ENCODE measurements around the gene SEPTIN1.
"Not testable (repeated sequence)": the region's sequence is repeated elsewhere in the genome, so short reads cannot be mapped to it uniquely, and the experiment has no call there.

SEPTIN1 gene

DNA sequence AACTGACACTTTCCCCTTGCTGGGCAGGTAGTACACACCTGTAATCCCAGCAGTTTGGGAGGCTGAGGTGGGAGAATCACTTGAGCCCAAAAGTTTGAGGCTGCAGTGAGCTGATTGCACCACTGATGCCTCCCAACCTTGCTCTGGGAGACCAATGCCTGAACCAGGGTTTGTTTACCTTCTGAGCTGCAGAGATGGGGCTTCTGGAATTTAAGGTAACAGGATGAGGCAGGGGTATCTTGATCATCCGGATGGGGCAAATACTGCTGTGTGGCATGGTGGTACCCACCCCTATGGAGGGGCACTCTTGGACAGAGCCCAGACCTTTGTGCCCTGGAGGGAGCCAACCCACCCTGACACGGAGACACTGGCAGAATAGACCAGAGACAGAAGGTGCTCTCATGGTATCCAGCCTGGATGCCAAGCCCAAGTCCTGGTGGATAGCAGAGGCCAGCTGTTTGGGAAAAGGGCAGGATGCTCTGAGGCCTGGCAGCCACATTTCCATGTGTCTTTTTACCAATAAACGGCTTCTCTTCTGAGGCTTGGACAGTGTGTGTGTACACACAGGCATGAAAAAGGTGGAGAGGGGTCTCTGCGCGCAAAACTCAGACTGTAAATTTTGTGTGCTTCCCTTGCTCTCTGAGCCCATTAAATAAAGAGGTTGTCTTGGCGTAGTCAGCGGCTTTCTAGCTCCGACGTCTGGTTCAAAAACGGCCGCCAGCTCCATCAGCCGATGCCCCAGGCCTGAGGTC is 17.2 kb upstream of the SEPTIN1 start:
- DNase-seq, result no peak

DNA sequence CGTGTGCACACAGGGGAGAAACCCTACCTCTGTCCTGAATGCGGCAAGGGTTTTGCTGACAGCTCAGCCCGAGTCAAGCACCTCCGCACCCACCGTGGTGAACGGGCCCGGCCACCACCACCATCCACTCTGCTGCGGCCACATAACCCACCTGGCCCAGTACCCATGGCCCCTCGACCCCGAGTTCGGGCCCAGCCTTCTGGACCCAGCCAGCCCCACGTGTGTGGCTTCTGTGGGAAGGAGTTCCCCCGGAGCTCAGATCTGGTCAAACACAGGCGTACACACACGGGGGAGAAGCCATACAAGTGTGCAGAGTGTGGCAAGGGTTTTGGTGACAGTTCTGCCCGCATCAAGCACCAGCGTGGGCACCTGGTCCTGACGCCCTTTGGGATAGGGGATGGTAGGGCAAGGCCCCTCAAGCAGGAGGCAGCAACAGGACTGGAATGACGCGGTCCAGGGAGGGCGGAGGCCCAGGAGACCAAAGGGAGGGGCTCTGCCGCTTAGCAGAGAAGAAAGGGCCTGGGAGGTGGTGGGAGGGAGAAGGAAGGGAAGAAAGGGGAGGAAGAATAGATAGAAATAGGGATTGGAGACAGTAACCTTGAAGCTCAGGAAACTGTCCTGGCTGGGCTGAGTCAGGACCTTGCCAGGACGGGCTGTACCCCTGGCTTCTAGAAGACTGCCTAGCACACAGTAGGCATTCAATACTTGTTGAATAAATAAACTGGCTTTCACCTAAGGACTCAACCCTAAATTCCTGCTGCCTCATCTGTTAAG is 16.5 kb upstream of the SEPTIN1 start:
- DNase-seq, result no peak

GRCh38 chr16:30397776-30398660 is 15.7 kb upstream of the SEPTIN1 start:
- no peak for DNase-seq

GRCh38 chr16:30397056-30397455 is 14.7 kb upstream of the SEPTIN1 start:
- DNase-seq, result no peak

DNA sequence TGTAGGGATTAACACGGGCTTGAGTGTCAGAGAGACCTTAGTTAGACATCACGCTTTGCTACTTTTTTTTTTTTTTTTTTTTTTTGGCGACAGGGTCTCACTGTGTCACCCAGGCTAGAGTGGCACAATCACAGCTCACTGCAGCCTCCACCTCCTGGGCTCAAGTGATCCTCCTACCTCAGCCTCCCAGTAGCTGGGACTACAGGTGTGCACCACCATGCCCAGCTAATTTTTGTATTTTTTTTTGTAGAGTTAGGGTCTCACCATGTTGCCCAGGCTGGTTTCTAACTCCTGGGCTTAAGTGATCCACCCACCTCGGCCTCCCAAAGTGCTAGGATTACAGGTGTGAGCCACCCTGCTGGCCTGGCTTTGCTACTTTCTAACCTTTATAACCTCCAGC is 14.3 kb upstream of the SEPTIN1 start:
- DNase-seq, result not testable (repeated sequence)

GRCh38 chr16:30395992-30396585 is 13.7 kb upstream of the SEPTIN1 start:
- DNase-seq, result no peak

- peak in 1 of 2 experiments; percentile 30 for DNase-seq
Measured at GRCh38 chr16:30395155-30395991, 13.0 kb upstream of the SEPTIN1 start, which contains the start of gene ZNF48. Gene ZNF48, plus strand, starts transcription at chr16:30395420. Its CDS starts 375 bp downstream, at chr16:30395795.

GRCh38 chr16:30394592-30395154 is 12.3 kb upstream of the SEPTIN1 start:
- DNase-seq, result no peak

GRCh38 chr16:30383521-30383920 is 1.2 kb upstream of the SEPTIN1 start:
- no peak for DNase-seq

DNA sequence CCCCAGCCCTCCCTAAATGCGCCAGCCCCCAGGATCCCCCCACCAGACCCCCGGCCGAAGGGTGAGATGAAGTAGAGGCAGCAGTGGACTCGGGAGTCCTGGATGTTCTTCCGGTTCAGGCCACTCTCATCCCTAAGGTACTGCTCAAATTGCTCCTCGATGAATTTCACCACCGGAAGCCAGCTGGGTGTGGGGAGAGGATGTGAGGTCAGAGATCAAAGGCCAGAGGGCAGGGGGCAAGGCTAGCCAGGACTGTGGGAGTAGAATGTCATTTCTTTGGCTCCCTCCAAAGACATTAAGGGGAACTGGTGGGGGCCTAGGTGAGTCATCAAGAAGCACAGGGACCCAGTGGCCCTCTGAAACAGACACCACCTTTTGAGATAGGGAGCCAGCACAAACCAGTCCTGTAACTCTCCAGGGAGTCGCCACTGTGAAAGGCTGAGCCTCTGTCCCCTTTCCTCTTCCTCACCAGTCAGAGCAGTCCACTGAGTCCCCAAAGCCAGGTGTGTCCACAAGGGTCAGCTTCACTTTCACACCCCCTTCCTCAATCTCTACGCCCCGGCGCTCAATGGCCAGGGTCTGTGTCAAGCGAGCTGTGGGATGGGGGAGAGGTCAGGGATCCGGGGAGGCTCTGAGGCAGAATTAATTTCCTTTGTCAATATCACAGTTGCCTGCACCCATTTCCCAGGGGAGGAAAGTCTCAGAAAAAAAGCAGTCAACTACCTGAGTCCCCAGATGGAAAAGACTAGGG is 895 bp downstream of the SEPTIN1 start:
- DNase-seq, result peak in 1 of 2 experiments; percentile 34

DNA sequence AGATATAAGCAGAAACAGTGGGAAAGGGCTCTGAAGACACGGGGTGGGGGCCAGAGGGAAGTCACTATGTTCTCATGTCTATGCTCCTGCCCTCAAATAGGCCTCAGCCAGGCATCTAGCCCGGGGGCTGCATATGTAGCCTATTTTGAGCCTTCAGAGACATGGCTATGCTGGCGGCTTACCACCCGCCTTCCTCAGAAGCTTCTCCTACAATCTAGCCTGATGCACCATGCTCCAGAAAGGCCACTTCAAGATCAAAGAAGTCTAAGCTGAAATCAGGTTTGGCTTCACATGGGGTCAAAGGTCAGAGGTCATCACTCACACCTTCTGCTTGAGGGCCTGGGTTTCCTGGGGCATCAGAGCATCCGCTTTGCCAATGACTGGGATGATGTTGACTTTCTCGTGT is 1.6 kb downstream of the SEPTIN1 start:
- no peak for DNase-seq

DNA sequence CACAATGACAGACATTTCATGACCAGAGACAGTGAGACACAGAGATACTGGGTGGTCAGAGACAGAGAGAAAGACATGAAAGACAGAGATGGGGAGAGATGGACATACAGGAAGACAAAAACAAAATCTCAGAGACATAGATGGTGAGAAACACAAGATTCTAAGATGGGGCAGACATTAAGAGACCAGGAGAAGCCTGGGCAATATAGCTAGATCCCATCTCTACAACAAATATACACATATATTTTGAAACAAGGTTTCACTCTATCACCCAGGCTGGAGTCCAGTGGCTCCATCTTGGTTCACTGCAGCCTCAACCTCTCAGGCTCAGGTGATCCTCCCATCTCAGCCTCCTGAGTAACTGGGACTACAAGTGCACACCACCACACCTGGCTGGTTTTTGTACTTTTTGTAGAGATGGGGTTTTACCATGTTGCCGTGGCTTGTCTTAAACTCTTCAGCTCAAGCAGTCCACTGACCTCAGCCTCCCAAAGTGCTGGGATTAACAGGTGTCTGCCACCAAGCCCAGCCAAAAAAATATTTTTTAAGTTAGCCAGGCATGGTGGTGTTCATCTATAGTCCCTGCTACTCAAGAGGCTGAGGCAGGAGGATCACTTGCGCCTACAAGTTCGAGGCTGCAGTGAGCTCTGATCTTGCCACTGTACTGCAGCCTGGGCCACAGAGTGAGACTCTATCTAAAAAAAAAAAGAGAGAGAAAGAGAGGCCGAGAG is 2.1 kb downstream of the SEPTIN1 start:
- no peak for DNase-seq

DNA sequence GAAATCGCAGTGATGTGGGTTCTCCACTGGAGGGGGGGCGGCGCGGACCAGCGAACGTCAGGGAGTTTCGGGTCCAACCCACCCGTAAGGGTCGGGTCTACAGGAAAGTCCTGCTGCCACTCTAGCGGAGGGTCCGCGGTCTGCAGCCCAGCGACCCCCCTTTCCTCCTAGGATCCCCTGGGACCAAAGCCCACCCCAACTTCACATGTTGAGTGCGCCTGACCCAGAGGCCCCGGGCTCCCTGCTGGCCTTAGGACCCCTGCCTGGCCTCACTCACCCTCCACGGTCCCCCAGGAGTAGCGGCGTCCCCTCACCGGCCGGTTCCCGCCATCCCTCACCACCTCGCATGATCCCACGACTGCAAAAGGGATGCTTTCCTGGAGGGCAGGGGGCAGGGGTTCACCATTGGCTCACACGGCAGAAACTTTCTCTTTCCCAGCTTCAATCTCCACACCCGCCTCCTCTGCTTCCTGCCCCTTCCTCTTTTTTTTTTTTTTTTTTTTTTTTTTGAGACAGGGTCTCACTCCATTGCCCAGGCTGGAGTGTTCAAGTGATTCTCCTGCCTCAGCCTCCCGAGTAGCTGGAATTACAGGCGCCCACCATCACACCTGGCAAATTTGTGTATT is 3.1 kb downstream of the SEPTIN1 start:
- no peak for DNase-seq

GRCh38 chr16:30378236-30379157 is 3.9 kb downstream of the SEPTIN1 start:
- peak; percentile 98 for DNase-seq

DNA sequence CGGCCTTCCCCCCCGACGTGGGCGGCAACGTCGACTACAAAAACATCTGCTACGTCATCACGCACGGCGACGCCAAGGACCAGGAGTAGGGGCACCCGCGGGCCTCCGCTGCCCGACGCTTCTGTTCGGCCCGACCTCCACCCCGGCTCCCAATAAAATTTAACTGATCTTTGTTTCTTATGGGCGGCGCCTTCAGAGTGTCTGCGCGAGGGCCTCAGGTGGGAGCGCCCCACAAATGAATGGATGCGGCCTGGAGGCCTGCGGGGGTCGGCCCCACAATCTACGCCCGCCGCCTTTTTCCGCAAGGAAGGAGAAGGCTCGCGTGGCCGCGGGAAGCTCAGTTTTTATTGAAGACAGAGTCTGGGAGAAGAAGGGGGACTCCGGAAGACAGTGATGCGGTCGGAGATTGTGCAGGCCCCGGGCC is 4.5 kb downstream of the SEPTIN1 start:
- peak; percentile 88 for DNase-seq

GRCh38 chr16:30377050-30377811 is 5.1 kb downstream of the SEPTIN1 start:
- DNase-seq, result no peak

DNA sequence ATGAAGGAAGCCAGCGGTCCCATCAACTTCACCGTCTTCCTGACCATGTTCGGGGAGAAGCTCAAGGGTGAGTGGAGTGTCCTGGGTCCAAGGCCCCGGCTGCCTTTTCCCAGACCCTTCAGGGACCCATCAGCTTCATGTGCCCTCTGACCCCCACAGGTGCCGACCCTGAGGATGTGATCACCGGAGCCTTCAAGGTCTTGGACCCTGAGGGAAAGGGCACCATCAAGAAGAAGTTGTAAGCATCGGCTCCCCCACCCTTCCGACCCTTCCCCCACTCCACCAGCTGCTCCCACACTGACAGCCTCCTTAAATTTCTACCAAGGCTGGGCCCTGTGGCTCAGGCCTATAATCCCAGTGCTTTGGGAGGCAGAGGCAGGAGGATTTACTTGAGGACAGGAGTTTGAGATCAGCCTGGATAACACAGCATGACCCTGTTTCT is 5.9 kb downstream of the SEPTIN1 start:
- no peak for DNase-seq

Data from activated CD4-positive, alpha-beta T cell treated with anti-CD3 and anti-CD28 coated beads, Interleukin-2, amount 50 U/mL, for 4 hours (primary cell).